Lung microvascular endothelial cell (primary cell): Measurements from ENCODE around the gene CDKN1C. TPM values are rescaled to one million over a fixed set of nuclear protein-coding genes. Genes with fewer than 3 reads are reported as not detected.

Source experiments
- DNase-seq, 2 donors: peaks; one replicate each; pipeline versions ENCODE4 v3.0.0 to v3.0.0-alpha.2; 2010; ENCODE audit warnings: low read depth in 2 of 2
- total RNA-seq: library from RNA; depleted of rRNA; stranded (reverse); fragments of >200 nt; gene quantifications from 2 replicates; pipeline ENCODE4 v1.2.1, GENCODE V29; 2014

Gene CDKN1C
- total RNA-seq, 1 donor from 2014 or later = 119 TPM

DNA sequence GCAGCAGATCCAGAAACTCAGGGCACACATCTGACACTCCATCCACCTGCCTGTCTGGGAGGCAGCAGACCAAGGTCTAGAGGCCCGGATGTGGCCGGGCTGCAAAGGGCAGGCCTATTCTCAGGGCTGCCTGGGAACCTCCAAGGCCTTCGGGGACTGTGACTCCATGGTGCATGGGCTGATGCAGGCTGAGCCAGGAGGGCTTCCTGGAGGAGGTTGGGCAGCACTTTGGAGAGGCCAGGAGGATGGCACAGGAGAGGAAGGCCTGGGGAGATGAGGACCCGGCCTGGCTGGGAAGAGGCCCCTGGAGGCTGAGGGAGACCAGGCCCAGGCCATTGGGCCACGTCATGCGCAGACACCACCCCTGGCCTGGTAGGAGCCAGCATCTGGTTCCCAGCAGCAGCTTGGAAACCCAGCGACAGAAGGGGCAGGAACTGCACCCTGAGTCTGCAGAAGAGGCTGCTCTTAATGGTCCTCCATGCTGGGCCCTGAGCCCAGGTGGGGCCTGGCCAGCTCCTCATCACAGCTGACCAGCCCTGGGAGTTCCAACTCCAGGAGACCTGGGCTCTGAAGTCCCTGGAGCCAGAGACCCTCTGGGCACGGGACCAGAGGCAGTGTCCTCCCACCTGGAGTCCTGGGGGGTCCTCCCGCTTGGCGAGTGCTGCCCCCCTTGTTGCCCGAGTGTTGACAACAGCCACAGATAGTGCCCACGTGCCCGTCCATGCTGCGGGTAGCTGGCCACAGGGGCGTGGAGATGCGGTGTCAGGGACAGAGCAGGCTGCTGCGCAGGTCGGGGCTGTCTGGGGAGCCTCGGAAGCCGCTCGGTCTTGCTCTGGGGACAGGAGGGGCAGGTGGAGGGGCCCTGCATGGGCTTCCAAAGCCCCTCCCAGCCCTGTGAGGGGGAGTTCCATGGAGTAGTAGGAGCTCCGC, 38.1 kb upstream of the CDKN1C start:
- DNase-seq = no peak

DNA sequence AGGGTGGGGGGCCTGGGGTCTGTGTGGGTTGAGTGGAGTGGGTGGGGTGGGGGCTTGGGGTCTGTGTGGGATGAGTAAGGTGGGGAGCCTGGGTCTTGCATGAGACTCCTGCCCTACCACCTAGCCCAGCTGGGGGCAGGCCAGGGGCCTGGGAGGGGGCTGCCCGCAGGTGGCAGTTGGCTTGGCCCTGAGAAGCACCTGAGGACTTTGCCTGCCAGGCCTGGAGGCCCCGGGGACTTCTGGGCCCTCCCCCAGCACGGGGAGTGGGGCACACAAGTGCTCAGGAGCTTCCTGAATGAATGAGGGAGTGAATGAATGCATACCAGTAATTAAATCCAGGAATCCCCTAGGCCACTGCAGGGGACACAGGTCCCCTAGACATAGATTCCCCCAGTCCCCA, 37.1 kb upstream of the CDKN1C start:
- no peak for DNase-seq

DNA sequence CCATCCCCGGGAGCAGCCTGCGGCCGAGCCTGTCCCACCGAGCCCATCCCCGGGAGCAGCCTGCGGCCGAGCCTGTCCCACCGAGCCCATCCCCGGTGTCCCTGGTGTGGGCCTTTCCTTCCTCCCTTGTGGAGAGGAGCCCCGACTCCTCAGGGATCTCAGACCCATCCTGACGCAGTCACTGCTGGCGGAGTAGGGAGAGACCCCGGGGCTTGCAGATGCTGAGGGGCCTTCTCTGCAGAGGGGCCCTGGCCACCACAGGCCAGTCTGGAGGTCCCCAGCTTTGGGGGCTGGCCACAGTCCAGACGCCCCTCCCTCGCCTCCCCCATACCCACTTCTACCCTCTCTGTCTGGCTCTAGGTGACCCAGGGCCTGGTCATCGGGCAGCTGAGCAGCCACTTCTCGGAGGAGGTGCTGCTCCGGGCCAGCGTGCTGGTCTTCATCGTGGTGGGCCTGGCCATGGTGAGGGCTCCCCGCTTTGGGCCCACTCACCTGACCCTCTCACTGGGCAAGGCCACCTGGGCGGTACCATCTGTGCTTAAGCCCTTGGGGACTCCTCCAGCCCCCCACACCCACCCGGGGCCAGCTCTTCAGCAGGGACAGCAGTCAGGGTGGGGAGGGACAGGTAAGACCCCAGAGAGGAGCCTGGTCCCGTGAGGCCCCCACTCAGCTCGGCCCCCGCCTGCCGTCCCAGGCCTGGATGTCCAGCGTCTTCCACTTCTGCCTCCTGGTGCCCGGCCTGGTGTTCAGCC, 36.3 kb upstream of the CDKN1C start:
- no peak for DNase-seq

DNA sequence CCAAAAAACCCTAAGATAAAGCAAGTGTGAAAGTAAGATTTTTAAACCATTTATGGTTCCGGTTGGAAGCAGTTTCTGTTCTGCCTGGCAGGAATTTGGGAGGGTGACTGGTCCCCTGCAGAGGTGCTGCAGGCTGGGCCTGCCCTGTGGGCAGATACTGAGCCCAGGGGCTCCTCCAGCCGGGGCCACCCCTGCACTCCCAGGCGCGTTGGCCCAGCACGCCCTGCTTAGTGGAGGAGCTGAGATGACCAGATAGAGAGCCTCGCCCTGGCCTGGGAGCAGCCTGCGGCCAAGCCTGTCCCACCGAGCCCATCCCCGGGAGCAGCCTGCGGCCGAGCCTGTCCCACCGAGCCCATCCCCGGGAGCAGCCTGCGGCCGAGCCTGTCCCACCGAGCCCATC, 35.7 kb upstream of the CDKN1C start:
- no peak for DNase-seq

DNA sequence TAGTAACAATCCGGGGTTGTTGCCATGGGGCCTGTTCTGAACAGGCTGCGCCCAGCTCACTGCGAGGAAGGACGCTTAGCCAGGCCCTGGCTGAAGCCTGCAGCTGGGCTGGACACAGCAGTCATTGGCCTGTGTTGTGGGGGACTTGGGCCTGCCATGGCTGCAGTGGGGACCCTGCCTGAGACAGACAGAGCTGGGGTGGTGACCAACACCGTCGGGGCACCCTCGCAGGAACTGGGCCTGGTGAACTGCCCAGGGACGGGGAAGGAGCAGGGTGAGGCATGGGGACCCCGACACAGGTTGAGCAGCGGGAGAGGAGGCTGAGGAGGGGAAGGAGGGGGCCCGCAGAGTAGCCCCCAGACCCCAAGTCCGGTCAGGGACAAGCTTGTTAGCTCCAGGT, 34.8 kb upstream of the CDKN1C start:
- no peak for DNase-seq

- no peak for DNase-seq
These were observed 34.3 kb upstream of the CDKN1C start for GRCh38 chr11:2919837-2920236.

DNA sequence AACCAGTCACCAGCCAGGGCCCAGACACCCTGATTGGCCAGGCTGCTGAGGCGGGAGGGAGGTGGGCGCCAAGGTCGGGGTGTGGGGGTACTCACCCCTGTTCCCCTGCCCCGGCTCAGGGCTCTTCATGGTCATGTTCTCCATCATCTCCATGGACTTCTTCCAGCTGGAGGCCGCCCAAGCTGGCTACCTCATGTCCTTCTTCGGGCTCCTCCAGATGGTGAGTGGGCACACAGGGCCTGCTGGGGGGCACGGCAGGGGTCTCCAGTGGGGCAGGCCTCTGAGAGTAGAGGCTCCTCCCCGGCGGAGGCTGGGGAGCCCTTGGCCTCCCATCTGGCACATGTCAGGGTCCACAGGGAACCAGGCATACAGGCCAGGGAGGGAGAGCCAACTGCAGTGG, 33.6 kb upstream of the CDKN1C start:
- DNase-seq = no peak

- DNase-seq = no peak
These were observed 32.4 kb upstream of the CDKN1C start for GRCh38 chr11:2917842-2918490.

GRCh38 chr11:2916892-2917645, 31.5 kb upstream of the CDKN1C start:
- no peak for DNase-seq

DNA sequence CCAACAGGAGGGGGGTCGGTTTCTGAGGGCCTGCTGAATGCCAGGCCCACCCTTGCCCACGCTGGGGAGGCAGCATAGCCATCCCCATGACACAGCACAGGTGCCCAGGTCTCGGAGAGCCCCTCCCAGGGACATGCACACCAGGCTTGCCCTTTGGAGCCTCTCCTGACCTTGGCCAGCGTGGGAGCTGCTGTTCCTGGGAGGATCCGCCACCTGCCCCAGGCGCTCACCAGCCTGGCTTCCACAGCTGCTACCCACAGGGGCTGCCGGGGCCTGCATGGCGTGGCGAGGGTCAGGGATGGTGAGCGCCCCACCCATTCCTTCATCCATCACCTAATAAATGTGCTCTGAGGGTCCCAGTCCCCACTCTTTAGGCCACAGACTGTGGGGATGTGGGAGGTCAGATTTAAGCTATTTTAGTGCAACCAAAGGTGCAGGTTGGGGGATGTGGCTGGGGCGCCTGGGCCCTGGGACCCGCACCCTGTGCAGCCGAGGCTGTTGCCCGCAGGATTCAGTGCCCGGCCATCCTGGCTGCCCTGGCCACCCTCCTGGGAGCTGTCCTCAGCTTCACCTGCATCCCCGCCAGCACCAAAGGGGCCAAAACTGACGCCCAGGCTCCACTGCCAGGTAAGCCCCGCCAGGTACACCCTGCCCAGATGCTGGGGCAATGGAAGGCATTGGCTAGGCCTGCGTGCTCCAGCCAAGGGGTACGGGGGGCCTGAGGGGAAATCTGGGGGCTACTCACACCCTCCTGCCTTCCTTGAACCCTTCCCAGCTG, 30.7 kb upstream of the CDKN1C start:
- DNase-seq = no peak

- no peak for DNase-seq
These were observed 29.9 kb upstream of the CDKN1C start for GRCh38 chr11:2915473-2915872.

GRCh38 chr11:2914455-2915195, 29.1 kb upstream of the CDKN1C start:
- DNase-seq = no peak

GRCh38 chr11:2913776-2914175, 28.2 kb upstream of the CDKN1C start:
- no peak for DNase-seq

DNA sequence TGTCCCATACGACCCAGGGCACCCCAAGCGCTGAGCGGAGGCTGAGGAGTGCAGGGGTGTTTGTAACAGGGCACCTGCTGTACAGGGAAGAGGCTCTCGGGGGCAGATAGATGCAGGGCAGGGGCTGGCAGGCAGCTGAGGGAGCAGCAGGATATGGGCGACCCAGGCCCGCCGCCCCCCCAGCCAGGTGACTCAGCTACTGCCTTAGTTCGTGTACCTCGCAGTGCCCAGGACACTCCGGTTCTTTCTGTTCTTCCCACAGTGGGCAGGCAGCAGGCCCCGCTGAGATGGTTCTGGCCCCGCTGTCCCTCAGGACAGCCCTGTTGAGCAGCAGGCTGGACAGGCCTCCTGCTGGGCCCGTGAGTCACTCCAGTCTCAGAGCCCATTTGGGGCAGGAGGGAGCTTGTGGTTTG, 27.4 kb upstream of the CDKN1C start:
- no peak for DNase-seq

GRCh38 chr11:2912498-2912897, 26.9 kb upstream of the CDKN1C start:
- peak in 1 of 2 donors; percentile 22 for DNase-seq

DNA sequence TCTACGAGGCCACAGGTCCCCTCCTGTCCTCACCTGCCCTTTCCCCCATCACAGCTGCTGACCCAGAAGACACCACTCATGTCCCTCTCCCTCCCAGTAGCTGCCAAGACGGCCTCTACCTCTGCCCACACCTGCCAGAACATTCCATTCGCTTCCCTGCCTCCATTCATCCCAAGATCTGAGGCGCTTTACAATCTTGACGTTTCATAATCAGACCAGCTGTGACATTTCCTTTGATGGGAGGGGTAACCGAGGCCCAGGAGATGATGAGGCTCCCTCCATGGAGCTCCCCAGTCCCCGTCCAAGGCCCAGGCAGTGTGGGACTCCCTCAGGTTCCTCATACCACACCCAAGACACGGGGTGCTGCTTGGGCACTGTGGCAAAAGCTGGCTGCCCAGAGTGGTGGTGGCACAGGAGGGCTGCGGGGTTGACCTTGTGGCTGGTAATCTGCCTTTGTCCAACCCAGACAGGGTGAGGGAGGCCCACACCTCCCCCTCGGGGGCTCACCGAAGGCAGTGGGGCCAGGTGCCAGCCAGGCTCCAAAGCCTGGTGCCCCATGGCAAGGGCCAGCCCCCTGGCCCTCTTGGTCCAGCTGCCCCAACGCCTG, 26.3 kb upstream of the CDKN1C start:
- DNase-seq = no peak

DNA sequence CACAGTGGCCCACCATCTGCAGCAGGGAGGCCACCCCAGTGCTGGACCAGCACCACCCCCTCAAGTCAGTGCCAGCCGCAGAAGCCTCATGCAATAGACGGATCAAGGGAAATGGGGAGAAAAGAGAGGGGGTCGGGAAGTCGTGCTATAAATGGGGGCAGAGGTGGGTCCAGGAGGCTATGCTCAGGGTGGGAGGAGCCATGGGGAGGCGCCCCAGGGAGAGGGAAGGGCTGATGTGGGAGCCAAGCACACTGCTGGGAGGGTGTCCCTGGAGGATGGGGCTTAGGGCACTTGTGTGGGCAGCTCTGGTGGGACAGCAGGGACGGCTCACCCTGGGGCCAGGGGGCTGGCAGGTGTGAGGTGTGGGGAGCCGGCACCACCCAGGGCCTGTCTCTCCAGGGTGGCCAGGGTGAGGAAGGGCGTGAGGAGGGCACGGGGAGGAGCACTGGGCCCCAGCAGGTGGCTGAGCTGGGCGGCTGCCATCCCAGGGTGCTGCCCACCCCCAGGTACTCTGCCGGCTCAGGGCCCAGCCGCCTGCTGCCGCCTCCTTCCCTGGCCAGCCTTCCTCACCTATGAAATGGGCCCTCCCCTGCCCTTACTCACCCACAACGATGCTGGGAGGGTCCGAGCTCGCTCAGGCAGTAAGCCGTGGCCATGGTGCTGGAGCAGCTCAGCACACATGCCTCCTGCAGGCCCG, 25.7 kb upstream of the CDKN1C start:
- DNase-seq = no peak

- DNase-seq = no peak
These were observed 24.9 kb upstream of the CDKN1C start for GRCh38 chr11:2910401-2910955.
